RCC 7860 (cell line): ENCODE data around the gene CADPS2.
"Not testable (repeated sequence)": the region's sequence is repeated elsewhere in the genome, so short reads cannot be mapped to it uniquely, and the experiment has no call there.

Experiments used
- DNase-seq: peaks from one replicate; pipeline ENCODE4 v3.0.0-alpha.2; 2015; ENCODE audit warnings: low spot score
- FAIRE-seq: peaks from 2 replicates; lab custom pipeline; 2012; peaks lifted over from hg19 to GRCh38; lab: Jason Lieb, UNC

CADPS2 gene

GRCh38 chr7:122719010-122719578 lies 167.2 kb downstream of the CADPS2 start:
- FAIRE-seq (no peak), DNase-seq (no peak)

- FAIRE-seq = no peak
- no peak for DNase-seq
Observed at GRCh38 chr7:122717356-122718089, 168.7 kb downstream of the CADPS2 start.

- DNase-seq (no peak), FAIRE-seq (no peak)
Observed at GRCh38 chr7:122715183-122715582, 171.1 kb downstream of the CADPS2 start.

GRCh38 chr7:122710916-122711315 lies 175.3 kb downstream of the CADPS2 start:
- DNase-seq (no peak), FAIRE-seq (no peak)

GRCh38 chr7:122709930-122710646 lies 176.2 kb downstream of the CADPS2 start:
- DNase-seq (no peak), FAIRE-seq (no peak)

- DNase-seq = no peak
- FAIRE-seq = no peak
Observed at GRCh38 chr7:122706836-122707235, 179.4 kb downstream of the CADPS2 start.

- FAIRE-seq (no peak), DNase-seq (peak; percentile 20)
Observed at GRCh38 chr7:122702872-122703510, 183.3 kb downstream of the CADPS2 start, which contains the start of gene RNF148. TSS of gene RNF148 (minus strand) at chr7:122702922. CDS start at chr7:122702750, 172 bp downstream.

GRCh38 chr7:122699017-122699416 lies 187.2 kb downstream of the CADPS2 start, which contains the start of gene RNF133:
TSS of gene RNF133 (minus strand) at chr7:122699117. CDS start at chr7:122698918, 199 bp downstream.
- FAIRE-seq (no peak), DNase-seq (no peak)

- no peak for FAIRE-seq
- DNase-seq = no peak
Observed at GRCh38 chr7:122695816-122696215, 190.4 kb downstream of the CADPS2 start.

- FAIRE-seq (no peak), DNase-seq (no peak)
Observed at GRCh38 chr7:122694697-122695096, 191.6 kb downstream of the CADPS2 start.

- FAIRE-seq = no peak
Observed at GRCh38 chr7:122692769-122693309, 193.4 kb downstream of the CADPS2 start.

GRCh38 chr7:122691569-122692235 lies 194.6 kb downstream of the CADPS2 start:
- FAIRE-seq = no peak
- DNase-seq = no peak

More at GRCh38 chr7:122692769-122693309, 193.4 kb downstream of the CADPS2 start:
- DNase-seq = no peak

- DNase-seq (no peak), FAIRE-seq (no peak)
Observed at GRCh38 chr7:122689346-122690109, 196.7 kb downstream of the CADPS2 start.

GRCh38 chr7:122688400-122688998 lies 197.8 kb downstream of the CADPS2 start:
- no peak for FAIRE-seq
- DNase-seq = no peak

- DNase-seq (no peak), FAIRE-seq (no peak)
Observed at GRCh38 chr7:122686360-122686878, 199.8 kb downstream of the CADPS2 start.

GRCh38 chr7:122684504-122684903 lies 201.8 kb downstream of the CADPS2 start:
- no peak for FAIRE-seq

GRCh38 chr7:122682815-122683550 lies 203.3 kb downstream of the CADPS2 start:
- DNase-seq (no peak), FAIRE-seq (no peak)

More at GRCh38 chr7:122684504-122684903, 201.8 kb downstream of the CADPS2 start:
- no peak for DNase-seq

- FAIRE-seq, DNase-seq: not testable (repeated sequence)
Observed at GRCh38 chr7:122681186-122681585, 205.1 kb downstream of the CADPS2 start.
